PC-9 (cell line): Measurements from ENCODE around the gene FNDC1.

ENCODE experiments used
- CTCF ChIP-seq: fragments of 200-600 bp; sonication (generic); conservative IDR thresholded peaks from 2 replicates; pipeline ENCODE4 v1.6.1; 2017; ENCODE audit warnings: mixed run types, antibody characterized with exemption, mild to moderate bottlenecking, moderate library complexity
- EZH2 ChIP-seq: fragments of 200-600 bp; sonication (generic); IDR thresholded peaks from 2 replicates; pipeline ENCODE4 v1.8.0; 2017; ENCODE audit warnings: antibody characterized with exemption, low read depth

- TF ChIP-seq CTCF (no peak), EZH2 (no peak)
These were observed 52.4 kb downstream of the FNDC1 start for GRCh38 chr6:159221486-159222170.
